ENCODE measurements around the gene PLCB3. TPM values are rescaled to one million over a fixed set of nuclear protein-coding genes. Genes with fewer than 3 reads are reported as not detected.

Gene PLCB3
- total RNA-seq, 1 donor from 2014 or later, result 48.7 TPM

- H4K20me1 ChIP-seq (ENCODE audit: insufficient read depth, low read length), result peaks cover 31% of the 10 kb centered on the region
- peaks cover 13% of the 10 kb centered on the region for H3K36me3 ChIP-seq (ENCODE audit: insufficient read depth, low read length)
- no peak overlapping the region for H2AFZ ChIP-seq (ENCODE audit: low read depth, low read length)
- H3K4me3 ChIP-seq (ENCODE audit: insufficient read depth, low read depth, low read length), result no peak overlapping the region
- H3K9me3 Mint-ChIP-seq (ENCODE audit: unreplicated experiment), result no peaks in the 10 kb centered on the region
- H3K27me3 Mint-ChIP-seq (ENCODE audit: low read depth, unreplicated experiment), result no peaks in the 10 kb centered on the region
- FAIRE-seq (no peak), DNase-seq (ENCODE audit: low read depth) (no peak)
- H3K27ac ChIP-seq (ENCODE audit: low read depth, low read length), result no peak overlapping the region
- H3K4me3 Mint-ChIP-seq (ENCODE audit: unreplicated experiment), result no peak overlapping the region
- H3K9me3 ChIP-seq (ENCODE audit: insufficient read depth, low read depth, low read length), result no peaks in the 10 kb centered on the region
- no peak overlapping the region for H3K9ac ChIP-seq (ENCODE audit: low read length)
- no peaks in the 10 kb centered on the region for H3K27me3 ChIP-seq (ENCODE audit: insufficient read depth, low read length)
- peaks cover 29% of the 10 kb centered on the region for H3K79me2 ChIP-seq (ENCODE audit: insufficient read depth, low read length)
- peaks cover 18% of the 10 kb centered on the region for H3K4me1 ChIP-seq (ENCODE audit: insufficient read depth, low read length)
- no peak for TF ChIP-seq EZH2 (IDR thresholded peaks at IDR 0.05; ENCODE audit: insufficient read depth, low read length)
- TF ChIP-seq, protein P1, sequence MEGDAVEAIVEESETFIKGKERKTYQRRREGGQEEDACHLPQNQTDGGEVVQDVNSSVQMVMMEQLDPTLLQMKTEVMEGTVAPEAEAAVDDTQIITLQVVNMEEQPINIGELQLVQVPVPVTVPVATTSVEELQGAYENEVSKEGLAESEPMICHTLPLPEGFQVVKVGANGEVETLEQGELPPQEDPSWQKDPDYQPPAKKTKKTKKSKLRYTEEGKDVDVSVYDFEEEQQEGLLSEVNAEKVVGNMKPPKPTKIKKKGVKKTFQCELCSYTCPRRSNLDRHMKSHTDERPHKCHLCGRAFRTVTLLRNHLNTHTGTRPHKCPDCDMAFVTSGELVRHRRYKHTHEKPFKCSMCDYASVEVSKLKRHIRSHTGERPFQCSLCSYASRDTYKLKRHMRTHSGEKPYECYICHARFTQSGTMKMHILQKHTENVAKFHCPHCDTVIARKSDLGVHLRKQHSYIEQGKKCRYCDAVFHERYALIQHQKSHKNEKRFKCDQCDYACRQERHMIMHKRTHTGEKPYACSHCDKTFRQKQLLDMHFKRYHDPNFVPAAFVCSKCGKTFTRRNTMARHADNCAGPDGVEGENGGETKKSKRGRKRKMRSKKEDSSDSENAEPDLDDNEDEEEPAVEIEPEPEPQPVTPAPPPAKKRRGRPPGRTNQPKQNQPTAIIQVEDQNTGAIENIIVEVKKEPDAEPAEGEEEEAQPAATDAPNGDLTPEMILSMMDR (IDR thresholded peaks at IDR 0.05; ENCODE audit: insufficient read depth, low read depth, low read length), result no peak
- H3K4me1 Mint-ChIP-seq (ENCODE audit: low read depth, unreplicated experiment), result peaks cover 5% of the 10 kb centered on the region
- H3K4me2 ChIP-seq (ENCODE audit: low read length), result no peak overlapping the region
- H3K36me3 Mint-ChIP-seq (ENCODE audit: low read depth, unreplicated experiment), result peaks cover 12% of the 10 kb centered on the region
- H3K27ac Mint-ChIP-seq (ENCODE audit: unreplicated experiment), result no peak overlapping the region
Observed at GRCh38 chr11:64254326-64254725, 3.0 kb downstream of the PLCB3 start.

- Mint-ChIP-seq H3K27me3 (ENCODE audit: low read depth, unreplicated experiment) (no peaks in the 10 kb centered on the region), H3K4me3 (ENCODE audit: unreplicated experiment) (peak overlapping the region; percentile 57), H3K4me1 (ENCODE audit: low read depth, unreplicated experiment) (peaks cover 5% of the 10 kb centered on the region), H3K27ac (ENCODE audit: unreplicated experiment) (no peak overlapping the region), H3K36me3 (ENCODE audit: low read depth, unreplicated experiment) (peaks cover 24% of the 10 kb centered on the region), H3K9me3 (ENCODE audit: unreplicated experiment) (peaks cover 2% of the 10 kb centered on the region)
- Histone ChIP-seq H3K27me3 (ENCODE audit: insufficient read depth, low read length) (no peaks in the 10 kb centered on the region), H3K9me3 (ENCODE audit: insufficient read depth, low read depth, low read length) (no peaks in the 10 kb centered on the region), H2AFZ (ENCODE audit: low read depth, low read length) (no peak overlapping the region), H3K4me2 (ENCODE audit: low read length) (no peak overlapping the region), H3K4me1 (ENCODE audit: insufficient read depth, low read length) (peaks cover 18% of the 10 kb centered on the region), H3K36me3 (ENCODE audit: insufficient read depth, low read length) (peaks cover 17% of the 10 kb centered on the region), H3K4me3 (ENCODE audit: insufficient read depth, low read depth, low read length) (no peak overlapping the region), H4K20me1 (ENCODE audit: insufficient read depth, low read length) (peaks cover 41% of the 10 kb centered on the region), H3K79me2 (ENCODE audit: insufficient read depth, low read length) (peaks cover 29% of the 10 kb centered on the region), H3K27ac (ENCODE audit: low read depth, low read length) (no peak overlapping the region), H3K9ac (ENCODE audit: low read length) (no peak overlapping the region)
- FAIRE-seq (no peak), DNase-seq (ENCODE audit: low read depth) (no peak)
- TF ChIP-seq, protein P1 (IDR thresholded peaks at IDR 0.05; ENCODE audit: insufficient read depth, low read depth, low read length), result no peak
- no peak for TF ChIP-seq EZH2 (IDR thresholded peaks at IDR 0.05; ENCODE audit: insufficient read depth, low read length)
Observed at GRCh38 chr11:64255135-64256128, 4.1 kb downstream of the PLCB3 start.

DNA sequence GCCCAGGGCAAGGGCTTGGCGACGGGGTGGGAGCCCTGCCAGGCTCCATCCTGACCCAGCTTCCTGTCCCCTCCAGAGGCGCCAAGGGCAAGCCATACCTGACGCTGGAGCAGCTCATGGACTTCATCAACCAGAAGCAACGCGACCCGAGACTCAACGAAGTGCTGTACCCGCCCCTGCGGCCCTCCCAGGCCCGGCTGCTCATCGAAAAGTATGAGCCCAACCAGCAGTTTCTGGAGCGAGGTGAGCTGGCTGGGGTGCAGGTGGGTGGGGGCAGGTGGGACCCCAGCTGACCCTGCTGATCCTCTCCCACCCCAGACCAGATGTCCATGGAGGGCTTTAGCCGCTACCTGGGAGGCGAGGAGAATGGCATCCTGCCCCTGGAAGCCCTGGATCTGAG is 5.0 kb downstream of the PLCB3 start:
- peaks cover 29% of the 10 kb centered on the region for H3K79me2 ChIP-seq (ENCODE audit: insufficient read depth, low read length)
- peaks cover 2% of the 10 kb centered on the region for H3K9me3 Mint-ChIP-seq (ENCODE audit: unreplicated experiment)
- H3K36me3 ChIP-seq (ENCODE audit: insufficient read depth, low read length), result peaks cover 17% of the 10 kb centered on the region
- DNase-seq (ENCODE audit: low read depth) (no peak), FAIRE-seq (no peak)
- H3K27me3 Mint-ChIP-seq (ENCODE audit: low read depth, unreplicated experiment), result no peaks in the 10 kb centered on the region
- no peaks in the 10 kb centered on the region for H3K27me3 ChIP-seq (ENCODE audit: insufficient read depth, low read length)
- peaks cover 41% of the 10 kb centered on the region for H4K20me1 ChIP-seq (ENCODE audit: insufficient read depth, low read length)
- no peak overlapping the region for H2AFZ ChIP-seq (ENCODE audit: low read depth, low read length)
- H3K27ac ChIP-seq (ENCODE audit: low read depth, low read length), result no peak overlapping the region
- no peak overlapping the region for H3K9ac ChIP-seq (ENCODE audit: low read length)
- no peak overlapping the region for H3K4me3 ChIP-seq (ENCODE audit: insufficient read depth, low read depth, low read length)
- no peak overlapping the region for H3K4me2 ChIP-seq (ENCODE audit: low read length)
- no peak overlapping the region for H3K4me3 Mint-ChIP-seq (ENCODE audit: unreplicated experiment)
- TF ChIP-seq, protein P1 (IDR thresholded peaks at IDR 0.05; ENCODE audit: insufficient read depth, low read depth, low read length), result no peak
- TF ChIP-seq EZH2 (IDR thresholded peaks at IDR 0.05; ENCODE audit: insufficient read depth, low read length), result no peak
- H3K36me3 Mint-ChIP-seq (ENCODE audit: low read depth, unreplicated experiment), result peaks cover 27% of the 10 kb centered on the region
- peaks cover 5% of the 10 kb centered on the region for H3K4me1 Mint-ChIP-seq (ENCODE audit: low read depth, unreplicated experiment)
- peaks cover 13% of the 10 kb centered on the region for H3K4me1 ChIP-seq (ENCODE audit: insufficient read depth, low read length)
- H3K27ac Mint-ChIP-seq (ENCODE audit: unreplicated experiment), result no peak overlapping the region
- no peaks in the 10 kb centered on the region for H3K9me3 ChIP-seq (ENCODE audit: insufficient read depth, low read depth, low read length)

All from astrocyte (in vitro differentiated cells and primary cell).